HG02642 (cell line): ENCODE data around the gene YBX2.
A peak's percentile ranks its signal among the peaks of the same experiment; 100 is the strongest.
"Not testable (repeated sequence)": the region's sequence is repeated elsewhere in the genome, so short reads cannot be mapped to it uniquely, and the experiment has no call there.

Source experiments
- ATAC-seq: cut with Tn5 transposase; IDR thresholded peaks from one replicate; pipeline ENCODE4 v1.9.1; 2021; ENCODE audit warnings: mild to moderate bottlenecking; ENCODE audit not compliant: unreplicated experiment, poor library complexity

The YBX2 gene

DNA sequence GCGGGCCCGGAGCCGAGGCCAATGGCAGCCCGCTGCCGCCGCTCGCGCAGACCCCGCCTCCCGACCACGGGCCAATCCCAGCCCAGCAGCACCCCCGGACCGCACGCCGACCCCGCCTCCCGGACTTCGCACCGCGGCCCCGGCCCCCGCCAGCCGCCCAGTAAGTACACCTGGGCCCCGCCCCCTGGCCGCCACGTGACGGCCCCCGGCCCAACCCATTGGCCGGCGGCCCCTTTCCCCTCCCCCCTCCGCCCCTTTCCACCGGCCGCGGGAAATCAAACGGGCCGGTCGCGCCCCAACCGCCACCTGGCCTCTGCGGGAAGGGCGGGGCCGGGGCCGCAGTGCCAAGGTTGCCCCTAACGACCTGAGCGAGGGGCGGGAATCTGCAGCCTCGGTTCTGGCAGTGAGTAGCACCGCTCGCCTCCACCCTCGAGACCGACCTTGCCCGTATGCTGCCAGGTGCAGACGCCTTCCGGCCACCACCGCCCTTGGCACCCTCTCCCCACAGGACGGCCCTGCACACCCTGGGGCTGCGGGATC lies at the start of gene YBX2:
Gene YBX2, minus strand, starts transcription at position 26 of the 540 bp plus-strand sequence. CDS start 139 bp downstream, outside the sequence.
- ATAC-seq: peak; percentile 59

DNA sequence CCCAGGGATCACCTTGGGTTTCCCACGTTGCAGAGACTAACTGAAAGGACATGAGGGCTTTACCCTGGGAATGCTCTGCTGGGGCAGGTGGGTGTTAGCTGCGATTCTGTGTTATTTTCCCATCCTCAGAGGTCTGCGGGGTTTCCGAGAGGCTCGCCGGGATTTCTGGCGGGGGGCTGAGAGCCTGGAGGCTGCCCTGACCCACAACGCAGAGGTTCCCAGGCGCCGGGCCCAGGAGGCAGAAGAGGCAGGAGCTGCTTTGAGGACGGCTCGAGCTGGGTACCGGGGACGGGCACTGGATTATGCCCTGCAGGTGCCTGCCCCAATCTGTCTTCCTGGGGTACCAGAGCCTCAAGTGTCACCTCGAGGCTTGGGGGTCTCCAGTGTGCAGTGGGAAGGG lies 48.8 kb upstream of the YBX2 start:
- ATAC-seq: no peak

DNA sequence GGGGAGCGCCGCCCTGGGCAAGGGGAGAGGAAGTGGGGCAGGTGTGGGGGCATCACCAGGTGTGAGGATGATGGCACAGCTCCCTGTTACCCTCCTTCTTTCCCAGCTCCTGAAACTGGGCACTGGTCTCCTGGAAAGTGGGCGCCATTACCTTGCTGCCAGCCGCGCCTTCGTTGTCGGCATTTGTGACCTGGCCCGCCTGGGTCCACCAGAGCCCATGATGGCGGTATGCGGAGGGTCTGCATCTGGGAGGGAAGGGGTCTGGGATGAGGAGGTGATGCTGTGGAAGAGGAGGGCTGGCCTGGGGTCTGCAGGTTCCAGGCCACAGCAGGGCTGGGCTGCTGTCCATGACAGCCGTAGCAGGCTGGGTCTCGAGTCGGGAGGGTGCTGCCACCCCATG lies 47.4 kb upstream of the YBX2 start:
- ATAC-seq: no peak

DNA sequence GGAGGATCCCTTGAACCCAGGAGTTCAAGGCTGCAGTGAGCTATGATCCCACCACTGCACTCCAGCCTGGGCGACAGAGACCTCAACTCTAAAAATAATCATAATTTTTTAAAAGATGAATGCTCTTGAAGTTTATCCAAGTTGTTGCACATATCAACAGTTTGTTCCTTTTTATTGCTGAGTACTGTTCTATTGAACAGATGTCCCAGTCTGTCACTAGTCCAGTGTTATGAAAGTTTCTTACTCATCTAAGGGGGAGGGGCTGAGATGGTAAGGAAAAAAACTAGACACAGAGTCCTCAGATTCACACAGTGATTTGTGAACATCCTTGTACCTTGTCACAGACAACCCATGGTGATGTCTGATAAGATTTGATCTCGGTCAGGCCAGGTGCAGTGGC lies 45.7 kb upstream of the YBX2 start:
- ATAC-seq: no peak

DNA sequence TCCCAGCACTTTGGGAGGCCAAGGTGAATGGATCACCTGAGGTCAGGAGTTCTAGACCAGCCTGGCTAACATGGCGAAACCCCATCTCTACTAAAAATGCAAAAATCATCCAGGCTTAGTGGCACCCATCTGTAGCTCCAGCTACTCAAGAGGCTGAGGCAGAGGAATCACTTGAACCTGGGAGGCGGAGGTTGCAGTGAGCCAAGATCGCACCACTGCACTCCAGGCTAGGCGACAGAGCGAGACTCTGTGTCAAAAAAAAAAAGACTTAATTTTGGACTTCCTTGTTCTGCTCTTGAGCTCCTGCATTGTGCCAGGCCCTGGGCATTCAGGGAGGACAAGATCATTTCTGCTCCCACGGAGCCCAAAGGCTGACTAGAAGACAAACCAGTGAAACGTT lies 43.2 kb upstream of the YBX2 start:
- ATAC-seq: not testable (repeated sequence)

DNA sequence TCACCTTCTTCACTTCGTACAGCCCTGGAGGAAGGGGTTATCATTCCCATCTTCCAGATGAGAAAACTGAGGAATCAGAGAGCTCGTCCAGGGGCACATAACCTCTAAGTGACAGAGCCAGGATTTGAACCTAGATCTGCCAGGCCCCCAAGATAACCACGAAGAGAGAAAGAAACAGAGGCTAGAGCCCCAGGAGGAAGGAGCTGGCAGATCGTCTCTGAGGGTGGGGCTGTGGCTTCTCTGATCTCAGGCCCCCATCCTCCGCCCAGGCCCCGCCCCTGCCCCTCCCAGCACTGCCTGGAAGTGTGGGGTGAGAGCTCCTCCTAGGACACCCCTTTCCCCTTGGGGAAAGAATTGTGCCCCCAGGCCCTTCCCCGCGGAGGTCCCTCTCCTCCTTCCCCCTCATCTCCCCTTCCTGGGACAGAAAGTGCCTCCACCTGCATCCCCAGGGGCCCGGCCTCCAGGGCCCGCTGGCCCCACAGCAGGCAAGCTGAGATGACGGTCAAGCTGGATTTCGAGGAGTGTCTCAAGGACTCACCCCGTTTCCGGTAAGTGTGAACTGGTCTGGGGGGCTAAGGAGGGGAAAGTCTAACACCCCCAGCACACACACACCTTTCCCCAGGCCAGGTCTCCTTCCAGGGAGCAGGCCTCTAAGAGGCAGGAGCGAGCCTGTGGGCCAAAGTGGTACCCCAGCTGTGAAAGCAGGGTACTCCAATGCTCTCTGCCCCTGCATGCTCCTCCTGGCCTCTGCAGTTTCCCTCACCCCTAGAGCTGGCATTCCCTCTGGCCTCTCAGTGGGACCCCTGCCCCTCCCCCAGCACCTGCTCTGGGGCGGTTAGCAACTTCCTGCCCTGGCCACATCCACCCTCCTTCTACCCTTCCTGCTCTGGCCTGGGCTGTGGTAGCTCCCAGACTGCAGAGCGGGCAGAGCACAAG lies 42.1 kb upstream of the YBX2 start, which contains the start of gene ACAP1:
Gene ACAP1, plus strand, starts transcription at position 290 of the 936 bp plus-strand sequence. Its CDS starts 206 bp downstream, at position 496.
- ATAC-seq: peak; percentile 70

DNA sequence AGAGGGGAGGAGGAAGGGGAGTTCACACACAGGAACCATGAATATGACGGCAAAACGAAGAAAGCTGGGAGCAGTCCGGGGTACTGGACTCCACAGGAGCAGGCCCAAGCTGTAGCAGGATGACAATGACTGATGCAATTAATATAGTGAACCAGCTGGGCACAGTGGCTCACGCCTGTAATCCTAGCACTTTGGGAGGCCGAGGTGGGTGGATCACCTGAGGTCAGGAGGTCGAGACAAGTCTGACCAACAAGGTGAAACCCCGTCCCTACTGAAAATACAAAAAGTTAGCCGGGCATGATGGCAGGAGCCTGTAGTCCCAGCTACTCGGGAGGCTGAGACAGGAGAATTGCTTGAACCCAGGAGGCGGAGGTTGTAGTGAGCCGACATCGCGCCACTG lies 41.3 kb upstream of the YBX2 start:
- peak; percentile 4 for ATAC-seq

DNA sequence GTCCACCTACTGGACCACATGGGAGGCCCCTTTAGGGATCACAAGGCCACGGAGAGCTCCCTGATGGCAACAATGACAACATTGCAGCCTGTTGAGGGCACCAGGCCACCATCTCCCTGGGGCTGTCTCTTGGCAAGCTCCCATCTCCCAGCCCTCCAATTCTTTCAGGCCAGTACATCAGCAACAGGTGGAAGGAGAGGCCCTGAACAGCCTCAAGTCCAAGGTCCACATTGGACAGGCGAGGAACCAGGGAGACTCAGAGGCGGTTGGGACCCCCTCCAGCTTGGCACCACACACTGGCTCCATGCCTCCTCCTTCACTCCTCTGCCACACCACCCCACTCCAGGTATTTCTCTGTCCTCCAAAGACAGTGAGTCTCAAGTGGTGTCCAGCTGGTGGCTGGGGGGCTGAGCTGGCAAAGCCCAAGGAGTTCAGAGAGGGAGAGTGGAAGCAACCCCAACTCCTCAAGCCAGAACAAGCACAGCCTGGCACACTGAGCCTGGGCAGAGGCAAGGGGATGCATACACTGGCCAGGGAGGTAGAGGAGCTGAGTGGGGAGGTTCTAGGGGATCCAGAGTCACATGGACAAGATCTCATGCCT lies 40.6 kb upstream of the YBX2 start:
- no peak for ATAC-seq

DNA sequence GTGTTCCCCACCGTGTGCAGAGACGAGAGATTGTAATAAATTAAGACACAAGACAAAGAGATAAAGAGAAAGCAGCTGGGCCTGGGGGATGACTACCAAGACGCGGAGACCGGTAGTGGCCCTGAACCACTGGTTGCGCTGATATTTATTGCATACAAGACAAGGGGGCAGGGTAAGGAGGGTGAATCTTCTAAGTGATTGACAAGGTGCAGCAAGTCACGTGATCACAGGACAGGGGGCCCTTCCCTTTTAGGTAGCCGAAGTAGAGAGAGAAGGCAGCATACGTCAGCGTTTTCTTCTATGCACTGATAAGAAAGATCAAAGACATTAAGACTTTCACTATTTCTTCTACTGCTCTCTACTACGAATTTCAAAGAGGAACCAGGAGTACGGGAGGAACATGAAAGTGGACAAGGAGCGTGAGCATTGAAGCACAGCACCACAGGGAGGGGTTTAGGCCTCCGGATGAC lies 38.2 kb upstream of the YBX2 start:
- not testable (repeated sequence) for ATAC-seq

DNA sequence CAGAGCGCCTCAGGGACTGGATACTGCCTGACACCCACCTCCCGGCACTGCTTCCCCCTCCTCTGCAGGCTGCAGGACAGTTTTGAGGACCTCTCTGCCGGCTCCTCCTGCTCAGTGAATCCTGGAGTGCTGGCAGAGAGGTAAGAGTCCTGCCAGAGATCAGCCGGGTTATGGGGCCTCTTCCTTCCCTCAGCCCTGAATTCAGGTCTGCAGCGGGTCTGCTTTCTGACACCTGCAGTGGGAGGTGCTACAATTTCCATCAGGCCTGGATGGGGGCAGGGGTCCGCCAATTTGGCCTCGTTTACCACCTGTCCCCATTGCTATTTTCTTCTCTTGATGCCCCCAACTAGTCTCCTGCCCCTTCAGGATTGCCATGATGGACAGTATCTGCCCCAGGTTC lies 37.7 kb upstream of the YBX2 start:
- no peak for ATAC-seq

DNA sequence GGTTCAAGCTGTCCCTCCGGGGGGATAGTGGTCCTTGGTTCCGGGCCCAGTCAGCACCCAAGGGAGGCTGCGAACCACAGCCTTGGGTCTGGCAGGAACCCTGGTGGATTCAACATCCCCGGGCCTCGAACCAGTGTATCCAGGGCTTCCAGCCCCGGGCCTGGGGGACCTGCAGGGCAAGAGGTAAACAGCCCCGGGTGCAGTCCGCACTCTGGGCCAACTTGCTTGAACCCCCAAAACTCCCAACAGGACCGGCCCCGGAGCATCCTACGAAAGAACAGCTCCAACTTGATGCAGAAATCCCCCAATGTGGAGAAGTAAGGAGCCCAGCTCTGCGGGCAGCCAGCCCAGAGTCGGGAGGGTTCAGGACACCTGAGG lies 36.2 kb upstream of the YBX2 start:
- no peak for ATAC-seq

DNA sequence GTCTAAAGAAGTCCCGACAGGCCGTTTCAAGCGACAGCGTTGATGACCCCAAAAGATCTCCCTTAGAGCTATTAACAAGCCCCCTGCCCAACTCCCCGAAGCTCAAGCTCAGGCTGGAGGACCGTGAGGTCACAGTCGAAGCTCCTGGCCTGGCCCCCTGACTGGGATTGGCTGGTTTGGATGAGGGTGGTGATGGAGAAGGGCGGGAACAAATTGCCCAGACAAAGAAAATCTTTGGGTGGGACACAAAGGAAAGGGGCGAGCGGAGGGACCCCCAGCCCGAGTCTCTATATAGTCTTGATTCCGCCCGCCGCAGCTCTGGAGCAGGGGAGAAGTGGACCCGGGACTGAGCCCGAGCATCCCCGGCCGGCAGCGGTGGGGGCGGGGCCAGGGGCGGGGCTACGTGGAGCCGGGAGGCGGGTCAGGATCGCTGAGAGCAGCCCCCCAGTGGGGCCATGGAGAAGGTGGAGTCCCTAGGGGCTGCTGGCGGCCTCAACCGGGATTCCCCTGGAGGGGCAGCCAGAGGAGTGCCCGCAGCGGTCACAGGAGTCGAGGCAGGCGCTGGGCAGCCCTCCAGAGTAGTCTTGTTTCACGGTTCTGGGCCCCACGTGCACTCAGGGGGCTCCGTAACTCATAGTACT lies 35.7 kb upstream of the YBX2 start:
- peak; percentile 43 for ATAC-seq

DNA sequence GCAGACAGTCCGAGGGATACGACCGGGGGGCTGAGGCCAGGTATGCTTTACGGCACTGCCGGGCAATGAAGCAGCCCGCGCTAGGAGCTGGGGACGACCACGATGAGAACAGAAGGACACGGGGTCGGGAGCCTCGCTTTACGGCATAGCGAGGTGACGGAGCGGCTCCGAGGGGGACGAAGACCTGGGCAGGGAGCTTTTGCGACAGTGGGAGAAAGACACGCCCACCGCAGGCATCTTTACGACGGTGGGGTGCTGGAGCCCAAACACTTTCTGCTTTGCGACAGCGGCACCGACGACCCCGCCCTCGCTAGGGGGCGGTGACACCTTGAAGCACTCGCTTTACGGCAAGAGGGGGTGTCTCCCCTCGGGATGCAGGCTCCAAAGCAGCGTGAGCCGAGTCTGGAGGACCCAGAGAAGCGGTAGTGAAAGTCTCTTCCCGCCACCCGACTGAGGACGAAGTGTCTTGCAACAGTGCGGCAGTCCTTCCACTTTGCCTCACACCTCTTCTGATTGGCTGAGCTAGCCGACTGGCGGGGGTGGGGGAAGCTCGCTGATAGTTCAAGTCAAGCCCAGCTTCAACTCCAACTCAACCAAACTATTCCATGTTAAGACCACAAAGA lies 35.0 kb upstream of the YBX2 start:
- ATAC-seq: peak; percentile 63

DNA sequence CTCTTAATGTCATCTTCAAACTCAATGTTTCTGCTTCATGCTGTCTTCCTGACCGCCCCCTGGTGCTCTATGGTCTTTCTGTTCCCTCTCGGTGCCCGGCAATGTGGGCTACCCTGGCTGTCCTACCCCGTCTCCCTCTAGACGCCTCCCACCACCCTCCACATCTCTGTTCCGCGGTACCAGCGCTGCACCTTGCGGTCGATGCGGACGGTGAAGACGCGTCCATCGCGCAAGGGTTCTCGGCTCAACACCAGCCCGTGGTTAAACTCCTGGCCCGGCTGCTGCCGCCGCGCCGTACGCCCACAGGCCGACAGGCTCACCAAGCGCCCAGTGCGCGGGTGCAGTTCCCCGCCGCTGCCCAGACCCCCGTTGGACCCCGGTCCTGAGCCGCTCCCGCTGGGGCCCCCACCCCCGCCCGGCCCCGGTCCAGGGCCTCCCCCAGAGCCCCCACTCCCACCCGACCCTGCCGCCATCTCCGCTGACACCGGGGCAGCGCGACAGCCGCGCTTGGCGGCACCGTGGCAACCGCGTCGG lies 34.5 kb upstream of the YBX2 start, which contains the start of gene NEURL4:
Gene NEURL4, minus strand, starts transcription at position 496 of the 534 bp plus-strand sequence. Its CDS starts 23 bp downstream, at position 473.
- ATAC-seq: peak; percentile 4

DNA sequence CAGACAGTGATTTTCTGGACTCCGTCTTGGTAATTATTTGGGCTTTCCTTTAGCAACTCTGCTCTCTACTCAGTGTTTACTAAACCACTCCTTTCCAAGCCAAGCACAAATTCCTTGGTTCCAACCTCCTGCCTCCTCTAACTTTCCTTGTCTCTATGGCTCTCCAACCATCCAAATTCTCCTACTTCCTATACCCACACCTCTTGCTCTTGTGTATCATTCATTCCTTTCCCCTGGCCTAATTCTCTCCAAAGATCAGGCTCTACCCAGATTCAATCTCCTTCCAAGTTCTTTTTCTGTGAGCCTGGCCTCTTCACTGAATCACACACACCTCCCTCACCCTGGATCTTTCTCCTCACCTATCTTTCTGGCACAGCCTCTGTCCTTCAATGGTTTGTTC lies 33.6 kb upstream of the YBX2 start:
- no peak for ATAC-seq

DNA sequence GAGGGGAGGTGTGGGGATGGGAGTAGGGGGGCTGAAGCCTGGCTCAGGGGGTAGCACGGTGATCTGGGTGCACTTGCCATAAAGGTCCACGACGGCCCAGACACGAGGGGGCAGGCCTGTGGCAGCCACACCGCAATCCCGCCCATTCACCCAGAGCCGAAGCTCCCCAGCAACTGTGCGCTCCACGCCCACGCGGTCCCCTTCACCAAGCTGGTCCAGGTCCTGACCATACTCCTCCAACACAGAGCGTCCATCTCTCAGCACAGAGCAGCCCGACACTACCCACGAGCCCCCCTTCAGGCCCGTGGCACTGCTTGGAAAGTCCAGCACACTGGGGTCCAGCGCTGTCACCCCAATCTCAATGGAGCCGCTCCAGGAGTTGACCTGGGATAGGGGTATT lies 33.1 kb upstream of the YBX2 start:
- no peak for ATAC-seq

DNA sequence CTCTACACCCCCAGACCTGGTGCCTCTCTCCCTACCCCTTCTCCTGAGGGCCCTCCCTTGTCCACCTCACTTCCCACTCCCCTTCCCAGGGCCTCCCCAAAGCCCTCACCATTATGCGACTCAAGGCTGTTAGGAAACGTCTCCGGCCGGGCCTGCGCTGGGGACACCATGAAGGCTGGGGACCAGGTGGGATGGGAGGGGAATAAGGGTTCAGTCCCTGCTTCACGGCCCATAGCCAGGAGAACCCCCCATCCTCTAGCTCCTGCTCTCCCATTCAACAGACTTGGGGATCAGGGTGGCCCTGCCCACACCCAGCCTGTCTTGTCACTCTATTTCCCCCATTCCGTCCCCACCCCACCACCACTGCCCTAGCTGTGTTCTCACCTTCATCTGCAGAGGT lies 32.6 kb upstream of the YBX2 start:
- no peak for ATAC-seq

DNA sequence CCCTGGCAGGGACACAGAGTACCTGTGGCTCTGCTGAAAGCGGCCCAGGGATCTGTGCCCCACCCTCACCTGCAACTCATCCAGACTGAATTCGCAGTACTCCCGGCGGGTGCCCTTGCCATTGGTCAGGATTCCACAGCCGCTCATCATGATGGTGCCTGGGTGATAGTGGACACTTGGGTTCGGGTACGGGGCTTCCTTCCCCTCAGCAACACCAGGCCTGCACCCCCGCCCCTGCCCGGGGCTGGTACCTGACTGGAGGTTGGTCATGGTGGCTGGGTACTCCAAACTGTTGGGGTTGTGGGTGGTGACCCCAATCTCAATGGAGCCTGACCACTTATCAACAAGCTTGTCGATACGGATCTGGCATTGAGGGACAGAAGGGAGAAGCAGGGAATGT lies 31.7 kb upstream of the YBX2 start:
- ATAC-seq: no peak

DNA sequence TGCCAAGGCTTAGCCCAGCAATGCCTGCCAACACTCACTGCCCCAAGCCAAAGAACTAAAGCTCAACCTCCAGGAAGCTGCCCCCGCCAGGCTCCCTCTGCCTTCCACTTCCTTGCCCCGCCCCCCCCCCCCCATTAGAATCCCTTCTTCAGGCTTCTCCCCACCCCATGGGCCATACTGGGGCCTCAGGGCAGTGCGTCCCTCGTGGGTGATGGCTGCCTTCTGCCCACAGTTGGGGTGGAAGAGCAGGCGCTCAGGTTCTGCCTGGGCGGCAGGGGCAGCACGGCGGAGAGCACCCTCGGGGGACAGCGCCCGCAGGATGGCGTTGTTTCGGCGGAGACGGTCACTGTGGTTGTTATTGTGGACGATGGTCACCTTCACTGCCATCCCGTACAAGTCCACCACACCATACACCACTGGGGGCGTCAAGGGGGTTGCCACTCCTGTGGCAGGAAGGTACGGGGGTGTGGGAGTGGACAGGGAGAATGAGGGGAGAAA lies 30.6 kb upstream of the YBX2 start:
- no peak for ATAC-seq

DNA sequence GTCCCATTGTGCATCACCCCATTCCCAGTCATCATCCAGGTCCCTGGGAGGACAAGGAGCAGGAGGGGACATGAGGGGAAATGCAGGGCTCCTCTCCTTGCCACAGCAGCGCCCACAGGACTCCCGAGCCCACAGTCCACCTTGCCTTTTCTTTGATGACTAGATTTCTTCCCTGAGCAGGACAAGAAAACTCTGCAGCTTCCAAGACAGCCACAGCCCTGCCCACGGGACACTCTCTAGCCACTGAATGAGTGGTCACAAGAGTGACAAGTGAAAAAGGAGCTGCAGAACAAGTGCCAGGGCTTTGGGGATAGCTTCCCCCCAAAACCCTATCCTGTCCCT lies 30.0 kb upstream of the YBX2 start:
- no peak for ATAC-seq
